HEK293T (cell line): ENCODE data around the gene YAE1.

Experiments used
- CTCF ChIA-PET: fragments of 350-600 bp; formaldehyde crosslinking; extraction: SDS; loops from one replicate; lab custom pipeline; 2021; ENCODE audit warnings: antibody characterized with exemption, inconsistent platforms; lab: Yijun Ruan, JAX
- POLR2A ChIA-PET: fragments of 350-600 bp; formaldehyde crosslinking; extraction: SDS; loops from one replicate; lab custom pipeline; 2020; ENCODE audit warnings: antibody characterized with exemption, inconsistent platforms; lab: Yijun Ruan, JAX
- DNase-seq: peaks from one replicate; pipeline ENCODE4 v3.0.0; 2012; ENCODE audit warnings: mixed read lengths; ENCODE audit errors: extremely low spot score
- ARNT ChIP-seq: fragments of 450-650 bp; IDR thresholded peaks from 2 replicates; pipeline ENCODE4 v1.6.1; 2017; ENCODE audit warnings: mild to moderate bottlenecking
- BHLHE40 ChIP-seq: fragments of 450-650 bp; IDR thresholded peaks from 2 replicates; pipeline ENCODE4 v1.6.1; 2016; ENCODE audit warnings: mild to moderate bottlenecking, moderate library complexity, borderline replicate concordance
- CTBP1 ChIP-seq: fragments of 450-650 bp; IDR thresholded peaks from 2 replicates; pipeline ENCODE4 v1.6.1; 2016; ENCODE audit warnings: borderline replicate concordance
- ELF4 ChIP-seq: fragments of 450-650 bp; IDR thresholded peaks from 2 replicates; pipeline ENCODE4 v1.6.1; 2017; ENCODE audit warnings: antibody characterized with exemption
- FOXA1 ChIP-seq: fragments of 450-650 bp; IDR thresholded peaks from 2 replicates; pipeline ENCODE4 v1.6.1; 2016; ENCODE audit warnings: mild to moderate bottlenecking
- FOXK2 ChIP-seq: fragments of 450-650 bp; IDR thresholded peaks from 2 replicates; pipeline ENCODE4 v1.6.1; 2016; ENCODE audit warnings: mild to moderate bottlenecking
- FOXM1 ChIP-seq: fragments of 450-650 bp; IDR thresholded peaks from 2 replicates; pipeline ENCODE4 v1.6.1; 2017; ENCODE audit warnings: mild to moderate bottlenecking, borderline replicate concordance
- HDGF ChIP-seq: fragments of 450-650 bp; IDR thresholded peaks from 2 replicates; pipeline ENCODE4 v1.6.1; 2017; ENCODE audit warnings: antibody characterized with exemption, borderline replicate concordance
- L3MBTL2 ChIP-seq: fragments of 450-650 bp; conservative IDR thresholded peaks from 2 replicates; pipeline ENCODE4 v1.6.1; 2016; ENCODE audit warnings: mild to moderate bottlenecking
- LEF1 ChIP-seq: fragments of 450-650 bp; IDR thresholded peaks from 2 replicates; pipeline ENCODE4 v1.6.1; 2017; ENCODE audit warnings: mild to moderate bottlenecking, borderline replicate concordance
- NFRKB ChIP-seq: fragments of 450-650 bp; IDR thresholded peaks from 2 replicates; pipeline ENCODE4 v1.6.1; 2016; ENCODE audit warnings: mild to moderate bottlenecking, moderate library complexity
- SP1 ChIP-seq: fragments of 450-650 bp; IDR thresholded peaks from 2 replicates; pipeline ENCODE4 v1.6.1; 2017
- SUZ12 ChIP-seq: fragments of 450-650 bp; IDR thresholded peaks from 2 replicates; pipeline ENCODE4 v1.6.1; 2016; ENCODE audit warnings: mild to moderate bottlenecking
- TARDBP ChIP-seq: fragments of 450-650 bp; IDR thresholded peaks from 2 replicates; pipeline ENCODE4 v1.6.1; 2016
- ZNF384 ChIP-seq: fragments of 450-650 bp; IDR thresholded peaks from 2 replicates; pipeline ENCODE4 v1.6.1; 2016
- TF ChIP-seq, protein P1 (sequence below): fragments of 450-650 bp; IDR thresholded peaks from 2 replicates; pipeline ENCODE4 v1.6.1; 2016

Gene YAE1

DNA sequence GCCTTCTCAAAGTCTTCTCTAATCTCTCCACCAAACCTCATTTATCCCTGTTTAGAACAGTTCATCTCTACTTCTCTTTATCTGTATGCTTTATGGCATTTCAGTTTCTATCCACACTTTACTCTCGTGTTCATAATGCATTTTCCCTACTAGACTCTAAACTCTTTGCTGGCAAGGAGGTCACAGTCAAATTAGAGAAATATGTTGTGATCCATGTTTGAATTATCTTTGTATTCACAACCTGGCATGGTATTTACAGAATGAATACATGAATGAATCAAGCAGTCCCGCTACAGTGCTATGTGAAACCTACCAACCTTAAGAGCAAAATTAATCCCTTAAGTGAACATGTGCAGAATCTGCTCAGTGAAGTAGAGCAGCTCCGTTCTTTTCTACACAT is 12.8 kb upstream of the YAE1 start:
- CTCF ChIA-PET, result no interaction called here
- TF ChIP-seq FOXA1 (no peak), FOXM1 (no peak), TARDBP (no peak), BHLHE40 (no peak), SP1 (no peak), ELF4 (no peak), L3MBTL2 (no peak), HDGF (no peak), FOXK2 (no peak), LEF1 (no peak), ZNF384 (no peak)
- TF ChIP-seq, protein P1, sequence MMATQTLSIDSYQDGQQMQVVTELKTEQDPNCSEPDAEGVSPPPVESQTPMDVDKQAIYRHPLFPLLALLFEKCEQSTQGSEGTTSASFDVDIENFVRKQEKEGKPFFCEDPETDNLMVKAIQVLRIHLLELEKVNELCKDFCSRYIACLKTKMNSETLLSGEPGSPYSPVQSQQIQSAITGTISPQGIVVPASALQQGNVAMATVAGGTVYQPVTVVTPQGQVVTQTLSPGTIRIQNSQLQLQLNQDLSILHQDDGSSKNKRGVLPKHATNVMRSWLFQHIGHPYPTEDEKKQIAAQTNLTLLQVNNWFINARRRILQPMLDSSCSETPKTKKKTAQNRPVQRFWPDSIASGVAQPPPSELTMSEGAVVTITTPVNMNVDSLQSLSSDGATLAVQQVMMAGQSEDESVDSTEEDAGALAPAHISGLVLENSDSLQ, result no peak
- no peak for DNase-seq
- POLR2A ChIA-PET, result no interaction called here

DNA sequence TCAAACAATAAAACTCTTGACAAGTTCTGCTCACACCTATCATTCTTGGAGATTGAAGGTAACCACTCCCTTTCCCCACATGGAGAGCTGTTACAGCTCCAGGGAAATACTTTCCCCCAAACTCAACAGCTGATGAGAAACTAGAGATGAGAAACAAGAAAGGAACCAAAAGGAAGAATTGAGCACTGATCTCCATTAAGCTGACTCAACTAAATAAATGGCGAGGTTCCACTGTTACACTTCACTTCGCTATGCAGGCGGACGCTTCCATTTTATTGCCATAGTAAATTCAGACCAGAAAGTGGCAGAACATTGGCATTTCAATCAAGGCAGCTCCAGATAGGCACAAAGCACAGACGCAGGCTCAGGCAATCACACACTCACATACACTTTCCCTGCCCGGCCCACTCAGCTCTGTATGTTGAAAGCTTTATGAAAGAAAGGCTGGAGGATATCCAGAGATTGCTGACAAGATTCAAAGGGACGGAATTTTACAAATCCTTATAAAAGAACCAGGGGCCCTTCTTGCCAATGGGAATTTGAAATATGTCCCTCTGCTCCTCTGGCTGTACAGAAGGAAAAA is 11.5 kb upstream of the YAE1 start:
- no peak for TF ChIP-seq FOXA1
- no peak for TF ChIP-seq ARNT
- CTCF ChIA-PET, result interaction anchor here (0.7 kb wide), 1 partner anchor 9 kb away, joined by 3 read pairs; no protein-coding TSS in a partner anchor
- POLR2A ChIA-PET, result no interaction called here
- no peak for DNase-seq

DNA sequence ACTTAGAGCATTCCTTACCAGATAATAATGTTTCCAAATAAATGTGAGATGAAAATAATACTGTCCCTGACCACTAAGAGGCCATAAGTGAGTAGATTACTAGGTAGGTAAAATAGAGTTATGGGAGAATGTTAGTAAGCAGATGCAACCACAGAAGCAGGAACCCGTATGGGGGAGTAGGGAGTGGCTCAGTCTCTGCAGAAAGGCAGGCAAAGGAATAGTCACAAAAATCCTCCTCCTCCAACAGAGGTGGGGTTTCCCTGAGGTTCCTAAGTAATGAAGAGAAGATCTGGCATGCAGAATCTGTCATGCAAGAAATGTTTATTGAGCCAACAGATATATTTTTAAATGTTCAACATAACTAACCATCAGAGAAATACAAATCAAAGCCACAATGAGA is 9.0 kb upstream of the YAE1 start:
- TF ChIP-seq ZNF384 (no peak), FOXA1 (no peak), ELF4 (no peak)
- ChIA-PET POLR2A (no interaction called here), CTCF (no interaction called here)
- no peak for DNase-seq

- ChIA-PET POLR2A (no interaction called here), CTCF (interaction anchor here (1.7 kb wide), 1 partner anchor 184 kb away, joined by 3 read pairs; no protein-coding TSS in a partner anchor)
- DNase-seq, result no peak
- TF ChIP-seq BHLHE40 (no peak), FOXA1 (no peak), ELF4 (no peak), FOXK2 (no peak), L3MBTL2 (no peak), TARDBP (no peak), ARNT (no peak)
Measured at GRCh38 chr7:39557911-39558310, 8.3 kb upstream of the YAE1 start.

DNA sequence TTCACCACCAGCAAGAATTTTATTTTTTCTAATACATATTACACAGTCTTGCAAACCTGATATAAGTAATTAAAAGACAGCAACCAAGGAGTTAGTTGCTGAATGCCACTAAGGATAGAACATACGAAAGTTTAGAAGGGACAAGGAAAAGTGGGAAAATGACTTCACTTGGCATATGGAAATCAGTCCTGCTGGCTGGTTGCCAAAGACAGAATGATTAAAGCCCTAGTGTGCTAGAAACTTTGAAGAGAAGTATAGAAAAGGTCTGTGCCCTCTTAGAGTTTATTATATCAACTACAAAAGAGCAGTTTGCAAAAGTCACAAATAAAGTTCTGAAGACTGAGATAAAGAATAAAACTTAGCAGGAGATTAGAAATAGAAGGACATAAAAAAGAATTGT is 5.8 kb upstream of the YAE1 start:
- ChIA-PET CTCF (no interaction called here), POLR2A (no interaction called here)
- DNase-seq, result no peak
- TF ChIP-seq TARDBP, result no peak
- no peak for TF ChIP-seq FOXM1
- TF ChIP-seq CTBP1, result no peak
- no peak for TF ChIP-seq BHLHE40
- TF ChIP-seq SP1, result no peak
- no peak for TF ChIP-seq FOXK2
- no peak for TF ChIP-seq NFRKB
- no peak for TF ChIP-seq LEF1
- no peak for TF ChIP-seq ELF4
- TF ChIP-seq, protein P1, result no peak
- no peak for TF ChIP-seq L3MBTL2
- no peak for TF ChIP-seq SUZ12

GRCh38 chr7:39560997-39561396 is 5.2 kb upstream of the YAE1 start:
- DNase-seq, result no peak
- TF ChIP-seq NFRKB, result no peak
- no peak for TF ChIP-seq BHLHE40
- TF ChIP-seq L3MBTL2, result no peak
- no peak for TF ChIP-seq ARNT
- no peak for TF ChIP-seq FOXM1
- no peak for TF ChIP-seq LEF1
- TF ChIP-seq TARDBP, result no peak
- TF ChIP-seq ELF4, result no peak
- POLR2A ChIA-PET, result no interaction called here
- CTCF ChIA-PET, result no interaction called here

DNA sequence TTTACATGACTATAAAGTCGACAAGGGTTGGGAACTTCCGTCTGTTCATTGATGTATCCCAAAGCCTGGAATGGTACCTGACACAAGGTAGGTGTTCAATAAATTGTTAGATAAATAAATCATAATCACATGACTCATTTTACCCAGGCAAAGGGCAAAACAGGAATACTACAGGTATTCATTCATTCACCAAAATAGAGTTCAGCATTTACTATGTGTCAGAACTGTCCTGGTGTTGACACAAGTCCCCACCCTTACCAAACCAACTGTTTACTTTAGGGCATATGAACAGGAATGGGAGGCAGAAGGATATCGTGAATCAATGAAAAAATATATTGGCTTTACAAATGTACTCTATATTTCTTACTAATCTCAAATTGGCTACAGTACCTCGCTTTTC is 666 bp upstream of the YAE1 start:
- POLR2A ChIA-PET, result no interaction called here
- DNase-seq, result no peak
- CTCF ChIA-PET, result no interaction called here
- TF ChIP-seq L3MBTL2 (no peak), TARDBP (no peak), BHLHE40 (no peak), LEF1 (no peak), ARNT (no peak), CTBP1 (no peak), NFRKB (no peak), ELF4 (no peak), SUZ12 (no peak), HDGF (no peak)

- CTCF ChIA-PET, result interaction anchor here (0.6 to 0.7 kb wide), 3 partner anchors 35 to 225 kb away, joined by 3 to 4 read pairs (median 3); no protein-coding TSS in a partner anchor
- no peak for TF ChIP-seq FOXM1
- TF ChIP-seq L3MBTL2, result no peak
- TF ChIP-seq ARNT, result no peak
- TF ChIP-seq, protein P1, result no peak
- TF ChIP-seq TARDBP, result no peak
- no peak for TF ChIP-seq SP1
- no peak for TF ChIP-seq NFRKB
- TF ChIP-seq ZNF384, result no peak
- TF ChIP-seq BHLHE40, result no peak
- no peak for TF ChIP-seq SUZ12
- TF ChIP-seq FOXK2, result no peak
- TF ChIP-seq ELF4, result no peak
- TF ChIP-seq FOXA1, result no peak
- POLR2A ChIA-PET, result interaction anchor here (0.8 to 1.6 kb wide), 6 partner anchors 12 to 169 kb away, joined by 3 to 20 read pairs (median 4); partner anchors contain the start of gene RALA
- no peak for DNase-seq
Measured at GRCh38 chr7:39567294-39567693, 1.1 kb downstream of the YAE1 start.
